ENCODE measurements around the gene MTHFSD. TPM values are rescaled to one million over a fixed set of nuclear protein-coding genes. Genes with fewer than 3 reads are reported as not detected.

Gene MTHFSD
- total RNA-seq, 2 experiments from 2014 or later: 19.3 to 22.3 TPM

- no peak for ATAC-seq
- no peaks in the 10 kb centered on the region for H3K36me3 Mint-ChIP-seq (ENCODE audit: low read depth)
- no peak overlapping the region for H3K4me3 Mint-ChIP-seq
- H3K9me3 Mint-ChIP-seq: no peaks in the 10 kb centered on the region
- H3K27me3 Mint-ChIP-seq: peaks cover 65% of the 10 kb centered on the region
- no peak for DNase-seq
- H3K4me1 Mint-ChIP-seq (ENCODE audit: low read depth): peaks cover 3% of the 10 kb centered on the region
- ChIA-PET CTCF (interaction anchor here (0.6 to 1.3 kb wide), 2 partner anchors 27 to 769 kb away, joined by 3 to 5 read pairs; no protein-coding TSS in a partner anchor), POLR2A (no interaction called here)
- intact Hi-C loops (cut with micrococcal nuclease): no loop called here
- TF ChIP-seq CTCF (IDR thresholded peaks at IDR 0.05): no peak
- no peak overlapping the region for H3K27ac Mint-ChIP-seq
Observed at GRCh38 chr16:86492961-86493629, 61.9 kb downstream of the MTHFSD start.

DNA sequence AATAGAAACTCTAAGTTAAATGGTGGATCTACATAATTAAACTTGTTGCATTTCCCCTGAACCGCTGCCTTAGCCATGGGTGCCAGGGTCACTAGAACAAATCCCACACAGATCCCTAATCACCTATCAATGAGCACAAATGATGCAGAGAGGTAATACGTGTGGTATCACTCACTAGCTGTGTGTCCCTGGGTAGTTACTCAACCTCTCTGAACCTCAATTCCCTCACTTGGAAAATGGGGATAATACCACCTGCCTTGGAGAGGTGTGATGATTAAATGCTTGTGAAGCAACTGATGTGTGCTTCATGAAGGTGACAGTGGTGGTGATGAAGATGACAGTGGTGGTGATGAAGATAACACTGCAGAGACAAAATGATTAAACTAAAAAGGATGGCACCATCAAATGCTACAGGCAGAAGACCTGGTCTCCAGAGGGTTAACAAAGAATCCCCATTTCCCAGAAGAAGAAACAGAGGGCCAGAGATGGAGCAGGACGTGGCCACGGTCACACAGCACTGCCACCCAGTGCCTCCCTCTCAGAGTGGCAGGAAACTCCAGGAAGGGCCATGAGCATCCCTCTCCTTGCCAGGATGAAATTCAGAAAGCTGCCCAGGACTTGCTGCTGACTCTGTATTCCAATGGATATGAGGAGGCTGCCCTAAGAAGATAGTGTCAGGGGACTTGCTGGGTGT is 62.6 kb downstream of the MTHFSD start:
- Mint-ChIP-seq H3K27me3 (peaks cover 61% of the 10 kb centered on the region), H3K4me1 (ENCODE audit: low read depth) (peaks cover 3% of the 10 kb centered on the region), H3K9me3 (no peaks in the 10 kb centered on the region), H3K27ac (no peak overlapping the region), H3K4me3 (no peak overlapping the region), H3K36me3 (ENCODE audit: low read depth) (no peaks in the 10 kb centered on the region)
- DNase-seq: no peak
- intact Hi-C loops (cut with micrococcal nuclease): no loop called here
- ChIA-PET CTCF (no interaction called here), POLR2A (no interaction called here)
- ATAC-seq: no peak
- no peak for TF ChIP-seq CTCF (IDR thresholded peaks at IDR 0.05)

DNA sequence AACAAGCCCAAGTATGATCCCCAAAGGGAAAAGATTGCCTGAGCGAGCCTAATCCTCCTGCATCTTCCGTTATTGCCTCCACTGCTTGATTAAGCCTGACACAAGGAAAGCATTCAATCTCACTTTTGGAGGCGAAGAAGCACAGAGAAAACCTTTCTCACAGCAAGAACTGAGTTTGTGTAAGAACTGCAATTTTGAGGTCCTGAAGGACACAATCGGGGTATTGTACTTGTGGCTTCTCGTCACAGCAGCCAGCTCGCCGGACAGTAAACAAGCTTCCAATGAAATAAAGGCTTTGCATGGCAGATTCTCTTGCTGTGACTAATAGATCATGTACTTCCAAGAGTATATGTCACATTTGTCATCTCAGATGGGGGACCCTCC is 63.4 kb downstream of the MTHFSD start:
- intact Hi-C loops (cut with micrococcal nuclease): no loop called here
- Mint-ChIP-seq H3K9me3 (no peaks in the 10 kb centered on the region), H3K27ac (no peak overlapping the region), H3K36me3 (ENCODE audit: low read depth) (no peaks in the 10 kb centered on the region), H3K4me1 (ENCODE audit: low read depth) (peaks cover 3% of the 10 kb centered on the region), H3K4me3 (no peak overlapping the region), H3K27me3 (peaks cover 57% of the 10 kb centered on the region)
- ChIA-PET CTCF (interaction anchor here (1.2 kb wide), 1 partner anchor 29 kb away, joined by 4 read pairs; no protein-coding TSS in a partner anchor), POLR2A (no interaction called here)
- DNase-seq: no peak
- no peak for ATAC-seq
- no peak for TF ChIP-seq CTCF (IDR thresholded peaks at IDR 0.05)

- POLR2A ChIA-PET: no interaction called here
Observed at GRCh38 chr16:86490859-86491639, 64.0 kb downstream of the MTHFSD start.

More at GRCh38 chr16:86490859-86491639, 64.0 kb downstream of the MTHFSD start:
- Mint-ChIP-seq H3K4me3 (no peak overlapping the region), H3K4me1 (ENCODE audit: low read depth) (peaks cover 3% of the 10 kb centered on the region), H3K27me3 (peaks cover 54% of the 10 kb centered on the region), H3K36me3 (ENCODE audit: low read depth) (no peaks in the 10 kb centered on the region), H3K27ac (no peak overlapping the region), H3K9me3 (no peaks in the 10 kb centered on the region)
- ATAC-seq: no peak
- TF ChIP-seq CTCF (IDR thresholded peaks at IDR 0.05): no peak
- intact Hi-C loops (cut with micrococcal nuclease): no loop called here
- CTCF ChIA-PET: interaction anchor here (1.2 kb wide), 1 partner anchor 29 kb away, joined by 4 read pairs; no protein-coding TSS in a partner anchor
- DNase-seq: no peak

Measured in activated CD8-positive, alpha-beta T cell treated with anti-CD3 and anti-CD28 coated beads for 36 hours (primary cell).